ENCODE data around the gene CRK.

CRK gene

DNA sequence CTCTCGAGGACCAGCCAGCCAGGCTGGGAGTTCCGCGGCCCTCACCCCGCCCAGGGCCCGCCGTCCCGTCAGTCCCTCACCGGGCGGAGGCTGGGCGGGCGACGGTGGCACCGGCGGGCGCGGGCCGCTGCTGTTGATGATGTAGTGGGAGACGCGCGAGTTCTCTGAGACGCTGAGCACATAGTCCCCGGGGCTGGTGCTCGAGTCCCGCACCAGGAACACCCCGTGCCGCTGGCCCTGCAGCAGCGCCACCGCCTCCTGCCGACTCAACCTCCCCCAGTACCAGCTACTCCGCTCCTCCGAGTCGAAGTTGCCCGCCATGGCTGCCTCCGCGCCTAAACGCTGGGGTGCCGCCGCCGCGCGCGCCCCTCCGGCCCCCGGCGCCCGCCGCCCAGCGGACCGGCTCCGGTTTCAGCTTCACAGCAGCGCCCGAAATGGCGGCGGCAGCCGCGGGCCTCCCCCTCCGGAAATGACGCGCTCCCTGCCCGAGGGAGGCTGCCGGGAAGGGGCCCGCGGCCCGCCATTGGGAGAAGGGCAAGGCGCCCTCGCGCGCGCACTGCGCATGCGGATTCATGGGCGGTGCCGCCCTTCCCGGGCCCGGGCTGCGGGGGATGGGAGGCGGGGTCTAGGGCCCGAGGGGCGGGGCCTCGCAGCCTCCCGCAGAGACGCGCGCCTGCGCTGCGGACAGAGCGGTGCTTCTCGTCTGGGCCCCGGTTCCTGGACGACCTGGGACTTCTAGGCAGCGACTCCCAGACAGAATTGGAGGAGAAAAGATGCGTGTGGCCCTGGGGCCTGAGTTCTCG lies at the start of gene CRK:
Gene CRK (minus strand): TSS at position 436 of the 803 bp plus-strand sequence. CDS start 115 bp downstream, at position 321.
- TF ChIP-seq GATA3 (IDR thresholded peaks at IDR 0.05; ENCODE audit: low read depth, low read length): no peak
- TF ChIP-seq GATA2 (IDR thresholded peaks at IDR 0.05; ENCODE audit: low read depth, low read length): no peak

DNA sequence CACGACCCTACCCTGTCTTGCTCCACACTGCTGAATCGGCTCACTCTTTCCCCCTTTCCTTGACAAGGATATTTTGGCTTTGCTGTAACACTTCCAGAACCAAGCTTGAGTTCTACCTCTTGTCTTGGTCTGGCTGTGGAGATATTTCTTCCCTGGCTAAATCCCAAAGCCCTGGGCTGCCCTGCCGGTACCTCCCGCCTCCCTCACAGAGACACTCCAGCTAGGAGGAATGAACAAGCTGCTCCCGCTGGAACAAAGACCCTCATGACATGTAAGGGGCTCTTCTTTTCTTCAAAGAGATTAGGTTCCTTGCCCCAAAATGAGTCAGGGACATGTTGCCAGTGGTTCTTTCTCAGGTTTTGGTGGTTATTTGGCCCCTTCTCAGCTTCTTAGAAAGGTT lies 49.6 kb upstream of the CRK start:
- TF ChIP-seq GATA3 (IDR thresholded peaks at IDR 0.05; ENCODE audit: low read depth, low read length): no peak
- no peak for TF ChIP-seq GATA2 (IDR thresholded peaks at IDR 0.05; ENCODE audit: low read depth, low read length)

DNA sequence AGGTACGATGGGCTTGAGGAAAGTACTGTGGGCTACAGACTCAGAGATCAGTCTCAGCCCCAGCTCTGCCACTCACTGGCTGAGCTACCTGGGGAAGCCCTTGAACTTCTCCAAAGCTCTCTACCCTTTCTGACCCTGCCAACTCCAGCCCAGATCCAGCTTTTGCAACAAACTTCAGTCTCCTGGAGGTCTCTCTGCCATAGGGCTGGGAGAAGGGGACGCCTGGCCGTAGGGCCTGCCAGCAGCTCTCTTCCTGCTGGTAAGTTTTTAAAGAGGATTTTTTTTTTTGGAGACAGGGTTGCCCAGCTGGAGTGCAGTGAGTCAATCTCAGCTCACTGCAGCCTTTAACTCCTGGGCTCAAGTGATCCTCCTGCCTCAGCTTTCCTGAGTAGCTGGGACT lies 48.8 kb upstream of the CRK start:
- TF ChIP-seq GATA3 (IDR thresholded peaks at IDR 0.05; ENCODE audit: low read depth, low read length) (no peak), GATA2 (IDR thresholded peaks at IDR 0.05; ENCODE audit: low read depth, low read length) (no peak)

DNA sequence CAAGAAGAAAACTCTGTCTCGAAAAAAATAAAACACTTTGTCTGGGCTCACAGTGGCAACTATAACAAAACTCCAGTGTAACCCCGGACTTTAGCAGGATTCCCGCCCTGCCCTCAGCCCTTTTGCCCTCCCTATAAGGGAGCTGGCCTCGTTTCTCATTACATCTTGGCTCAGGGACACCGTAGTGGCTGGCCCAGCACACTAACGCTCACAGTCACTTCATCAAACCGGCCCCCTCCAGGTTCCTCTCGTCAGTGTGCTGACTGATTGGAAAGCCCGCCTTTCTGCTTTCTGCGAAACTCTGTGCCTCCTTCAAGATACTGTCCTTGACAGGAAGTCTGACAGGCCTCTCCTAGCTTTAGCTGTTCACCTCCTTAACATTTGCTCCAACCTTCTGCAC lies 47.7 kb upstream of the CRK start:
- TF ChIP-seq GATA2 (IDR thresholded peaks at IDR 0.05; ENCODE audit: low read depth, low read length): no peak
- no peak for TF ChIP-seq GATA3 (IDR thresholded peaks at IDR 0.05; ENCODE audit: low read depth, low read length)

DNA sequence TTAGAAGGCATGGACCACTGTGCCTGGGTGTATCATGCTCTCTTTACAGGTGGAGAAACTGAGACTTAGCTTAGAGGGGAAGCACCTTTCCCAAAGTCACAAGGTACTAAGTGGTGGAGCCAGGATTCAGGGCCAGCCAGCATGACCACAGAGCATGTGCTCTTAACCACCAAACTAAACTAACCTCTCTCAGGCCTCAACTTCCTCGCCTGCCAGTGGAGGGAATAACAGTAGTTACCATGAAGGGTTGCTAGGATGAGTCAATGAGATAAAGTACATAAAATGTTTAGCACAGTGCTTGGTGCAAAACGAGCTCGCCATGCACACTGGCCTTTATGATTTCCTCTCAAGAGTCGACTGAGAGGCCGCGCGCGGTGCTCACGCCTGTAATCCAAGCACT lies 42.8 kb upstream of the CRK start:
- no peak for TF ChIP-seq GATA3 (IDR thresholded peaks at IDR 0.05; ENCODE audit: low read depth, low read length)
- TF ChIP-seq GATA2 (IDR thresholded peaks at IDR 0.05; ENCODE audit: low read depth, low read length): no peak

DNA sequence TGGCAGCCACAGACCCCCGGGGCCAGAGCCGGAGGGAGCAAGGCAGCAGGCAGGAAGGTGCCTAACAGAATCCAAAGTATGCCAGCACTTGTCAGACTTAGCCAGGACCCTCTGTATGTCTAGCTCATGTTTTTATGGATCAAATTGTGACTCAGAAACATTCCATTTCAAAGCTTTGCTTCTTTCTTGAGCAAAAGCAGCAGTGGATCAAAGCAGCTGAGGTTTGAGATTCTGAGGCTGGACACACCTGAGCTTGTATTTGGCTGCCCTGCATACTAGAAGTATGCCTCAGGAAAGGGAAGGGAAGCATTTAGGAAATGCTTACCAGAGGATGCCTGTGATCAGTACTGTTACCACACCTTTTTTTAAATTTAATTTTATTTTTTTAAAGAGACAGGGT lies 42.2 kb upstream of the CRK start:
- TF ChIP-seq GATA2 (IDR thresholded peaks at IDR 0.05; ENCODE audit: low read depth, low read length) (no peak), GATA3 (IDR thresholded peaks at IDR 0.05; ENCODE audit: low read depth, low read length) (no peak)

DNA sequence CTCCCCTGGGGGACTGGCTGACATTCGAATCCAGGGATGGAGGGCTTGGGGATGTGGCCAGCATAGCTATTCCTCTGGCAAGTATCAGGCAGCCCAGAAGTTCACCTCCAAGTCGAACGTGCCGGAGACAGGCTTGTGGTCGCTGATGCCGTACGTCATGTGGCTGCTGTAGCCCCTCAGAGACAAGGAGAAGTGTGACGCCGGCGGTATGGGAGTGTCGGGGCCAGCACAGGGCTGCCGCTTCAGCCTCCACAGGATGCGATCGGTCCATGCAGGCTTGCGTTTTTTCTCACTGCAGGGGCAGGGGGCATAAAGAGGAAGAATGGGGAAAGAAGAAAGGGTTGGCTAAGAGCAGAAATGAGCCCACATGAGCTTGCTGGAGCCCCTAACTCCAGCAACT lies 41.8 kb upstream of the CRK start:
- TF ChIP-seq GATA2 (IDR thresholded peaks at IDR 0.05; ENCODE audit: low read depth, low read length) (no peak), GATA3 (IDR thresholded peaks at IDR 0.05; ENCODE audit: low read depth, low read length) (no peak)

DNA sequence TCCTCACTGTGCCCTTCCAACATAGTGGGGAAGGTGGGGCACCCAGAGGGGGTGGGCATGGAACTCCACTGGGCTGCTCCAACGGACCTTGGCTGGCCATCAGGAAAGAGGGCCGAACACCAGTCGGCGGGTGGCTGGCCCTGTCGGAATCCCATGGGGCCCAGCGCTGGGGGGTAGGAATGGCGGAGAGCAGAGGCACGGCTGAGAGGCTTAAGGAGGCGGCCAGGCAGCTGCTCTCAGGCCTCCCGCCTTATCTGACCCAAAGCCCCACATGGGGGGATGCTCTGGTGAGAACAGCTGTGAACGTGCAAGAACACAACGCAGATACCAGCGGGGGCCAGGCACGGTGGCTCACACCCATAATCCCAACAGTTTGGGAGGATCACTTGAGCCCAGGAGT lies 40.8 kb upstream of the CRK start:
- TF ChIP-seq GATA3 (IDR thresholded peaks at IDR 0.05; ENCODE audit: low read depth, low read length) (no peak), GATA2 (IDR thresholded peaks at IDR 0.05; ENCODE audit: low read depth, low read length) (no peak)

DNA sequence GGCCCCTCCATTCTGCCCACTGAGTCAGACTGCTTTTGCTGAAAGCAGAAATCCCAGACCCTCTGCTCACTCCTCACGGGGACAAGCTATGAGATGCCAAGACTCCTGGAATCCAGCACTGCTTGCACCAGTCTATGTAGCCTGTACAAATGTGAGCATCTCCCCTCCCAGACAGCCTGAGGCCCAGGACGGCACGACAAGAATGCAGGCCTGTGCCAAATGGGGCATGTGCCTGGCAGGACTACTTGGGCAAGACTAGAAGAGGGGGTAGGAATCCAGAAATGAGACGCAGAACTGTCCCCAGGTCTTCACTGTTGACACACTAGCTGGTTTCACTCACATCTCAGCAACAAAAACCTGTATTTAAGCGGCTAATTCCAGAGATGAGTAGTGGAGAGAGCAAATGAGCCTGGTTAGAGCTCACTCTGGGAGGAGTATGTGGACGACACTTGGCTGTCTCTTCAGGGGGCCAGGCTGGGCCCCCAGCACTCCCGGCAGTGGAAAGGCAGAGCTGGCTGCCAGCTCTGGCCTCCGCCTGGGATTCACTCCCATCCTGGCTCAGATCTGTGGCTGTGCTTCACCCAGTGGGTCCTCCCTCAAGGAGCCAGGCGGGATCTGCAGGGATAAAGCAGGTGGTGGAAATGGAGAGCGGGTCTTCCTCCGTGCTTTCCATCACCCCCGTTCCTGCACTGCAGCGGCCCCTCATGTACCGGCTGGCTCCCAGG lies 39.4 kb upstream of the CRK start:
- TF ChIP-seq GATA2 (IDR thresholded peaks at IDR 0.05; ENCODE audit: low read depth, low read length) (no peak), GATA3 (IDR thresholded peaks at IDR 0.05; ENCODE audit: low read depth, low read length) (no peak)

DNA sequence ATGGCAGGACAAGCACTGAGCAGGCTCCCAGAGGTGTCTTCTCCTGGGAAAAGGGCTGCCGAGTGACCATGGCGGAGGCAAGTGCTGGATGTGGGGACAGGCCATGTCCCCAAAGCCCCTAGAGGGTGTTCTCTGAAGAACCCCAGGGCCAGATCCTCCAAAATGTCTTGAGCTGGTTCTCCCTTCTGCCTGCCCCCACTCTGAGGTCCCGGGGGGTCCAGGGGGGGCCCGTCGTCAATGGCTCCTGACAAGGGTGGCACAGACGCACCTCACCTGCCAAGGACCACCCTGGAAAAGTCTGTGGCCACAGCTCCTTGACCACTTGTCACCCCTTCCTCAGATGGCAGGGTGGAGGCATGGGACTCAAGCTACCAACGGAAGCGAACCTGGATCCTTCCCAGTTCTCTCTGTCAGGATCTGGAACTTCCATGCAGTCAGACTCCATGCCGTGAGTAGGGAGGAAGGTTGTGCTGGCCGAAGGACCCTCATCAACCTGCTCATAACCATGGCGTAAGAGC lies 38.8 kb upstream of the CRK start:
- TF ChIP-seq GATA3 (IDR thresholded peaks at IDR 0.05; ENCODE audit: low read depth, low read length) (no peak), GATA2 (IDR thresholded peaks at IDR 0.05; ENCODE audit: low read depth, low read length) (no peak)

DNA sequence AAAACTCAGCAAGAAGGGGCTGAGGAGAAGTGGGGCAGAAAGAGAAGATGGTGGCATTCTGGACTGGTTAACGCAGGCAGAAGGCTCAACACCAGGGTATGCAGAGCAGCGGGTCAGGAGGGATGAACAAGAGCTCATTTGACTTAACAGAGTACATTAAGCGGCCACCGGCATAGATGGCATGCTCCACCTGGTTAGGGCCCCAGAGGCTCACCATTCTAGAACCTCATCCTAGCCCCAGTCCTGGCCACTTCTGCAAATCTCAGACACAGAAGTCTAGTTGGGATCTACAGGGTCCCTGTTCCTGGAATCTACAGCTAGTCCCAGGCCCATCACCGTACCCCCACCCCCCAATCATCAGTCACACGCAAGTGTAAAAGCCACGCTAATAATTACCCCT lies 38.2 kb upstream of the CRK start:
- TF ChIP-seq GATA3 (IDR thresholded peaks at IDR 0.05; ENCODE audit: low read depth, low read length): no peak
- no peak for TF ChIP-seq GATA2 (IDR thresholded peaks at IDR 0.05; ENCODE audit: low read depth, low read length)

DNA sequence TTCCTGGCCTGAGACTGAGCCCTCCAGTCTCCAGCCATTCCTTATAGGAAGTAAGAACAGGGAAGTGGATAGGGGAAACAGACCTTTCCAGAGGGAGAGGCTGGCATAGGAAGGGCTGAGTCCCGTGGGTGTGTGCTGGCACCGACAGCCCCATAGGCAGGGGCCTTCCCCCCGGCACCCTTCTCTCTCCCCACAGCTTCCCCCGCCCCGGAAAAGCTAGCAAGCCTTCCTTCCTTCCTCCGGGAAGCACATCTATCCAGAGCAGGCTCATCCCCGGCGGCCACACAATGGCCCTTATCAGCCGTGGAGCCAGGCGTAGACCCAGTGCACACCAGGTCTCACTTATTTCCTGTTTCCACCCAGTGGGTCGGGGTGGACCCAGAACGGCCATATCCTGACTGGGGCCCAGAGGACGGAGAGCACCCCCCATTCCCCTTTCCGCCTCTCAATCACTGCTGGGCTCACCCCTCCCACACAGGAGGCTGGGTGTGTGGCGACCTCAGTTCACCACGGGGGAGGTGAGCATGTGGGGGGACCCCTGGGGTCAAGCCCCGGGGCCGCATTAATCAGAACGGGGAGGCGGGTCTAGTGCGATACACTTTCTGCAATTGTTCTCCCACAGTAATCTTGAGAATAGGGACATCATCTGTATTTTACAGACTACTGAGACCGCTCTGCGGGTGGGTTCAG lies 37.4 kb upstream of the CRK start:
- TF ChIP-seq GATA3 (IDR thresholded peaks at IDR 0.05; ENCODE audit: low read depth, low read length) (no peak), GATA2 (IDR thresholded peaks at IDR 0.05; ENCODE audit: low read depth, low read length) (no peak)

DNA sequence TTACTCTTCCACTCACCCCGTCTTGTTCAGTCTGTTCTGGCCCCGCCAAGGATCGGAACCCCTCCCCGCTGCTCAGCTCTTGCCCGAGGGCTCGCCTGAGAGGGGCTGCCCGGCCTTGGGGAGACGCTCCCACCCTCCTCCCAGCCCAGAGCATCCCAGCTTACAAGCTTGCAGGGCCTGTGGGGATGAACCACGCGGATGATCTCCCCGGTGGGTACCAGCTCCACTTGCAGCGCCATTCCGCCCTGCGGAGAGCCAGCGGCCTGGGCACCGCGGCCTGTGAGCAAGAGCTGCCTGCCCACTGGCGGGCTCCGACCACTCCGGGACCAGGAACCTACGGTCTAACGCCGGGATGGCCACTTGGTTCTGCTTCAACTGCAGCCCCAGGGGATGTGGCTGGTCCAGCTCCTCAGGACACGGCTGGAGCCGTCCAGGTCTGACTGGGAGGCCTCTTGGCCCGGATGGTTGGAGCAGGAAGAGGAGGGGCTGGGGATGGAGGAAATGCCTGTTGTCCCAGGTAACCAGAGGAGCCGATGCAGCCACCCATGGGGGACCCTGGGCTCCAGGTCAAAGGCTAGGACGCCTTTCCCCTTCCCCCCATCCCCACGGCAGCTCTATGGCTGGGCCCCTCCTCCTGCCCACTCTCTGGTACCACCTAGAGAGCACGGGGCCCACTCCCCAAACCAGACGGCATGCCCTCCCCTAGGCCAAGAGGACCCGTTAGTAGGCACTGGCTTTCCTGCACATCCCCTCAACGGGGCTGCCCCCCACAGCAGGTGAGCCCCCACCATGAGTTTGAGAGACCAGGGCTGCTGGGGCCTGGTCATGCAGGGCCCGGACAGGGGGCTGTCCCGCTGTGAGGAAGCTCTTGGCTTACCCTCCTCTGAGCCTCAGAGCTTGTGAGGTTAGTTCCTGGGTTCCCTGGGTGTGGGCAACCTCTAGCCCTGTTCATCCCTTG lies 36.5 kb upstream of the CRK start, which contains the start of gene MYO1C:
Gene MYO1C (minus strand): TSS at position 438 of the 958 bp plus-strand sequence. CDS start 199 bp downstream, at position 239.
- TF ChIP-seq GATA3 (IDR thresholded peaks at IDR 0.05; ENCODE audit: low read depth, low read length) (no peak), GATA2 (IDR thresholded peaks at IDR 0.05; ENCODE audit: low read depth, low read length) (no peak)
